Kidney capillary endothelial cell (primary cell): Measurements from ENCODE around the gene ACYP2.
A peak's percentile ranks its signal among the peaks of the same experiment; 100 is the strongest.

ENCODE experiments used
- DNase-seq: peaks from one replicate; pipeline ENCODE4 v3.0.0-alpha.2; 2018; ENCODE audit warnings: low spot score

The ACYP2 gene

DNA sequence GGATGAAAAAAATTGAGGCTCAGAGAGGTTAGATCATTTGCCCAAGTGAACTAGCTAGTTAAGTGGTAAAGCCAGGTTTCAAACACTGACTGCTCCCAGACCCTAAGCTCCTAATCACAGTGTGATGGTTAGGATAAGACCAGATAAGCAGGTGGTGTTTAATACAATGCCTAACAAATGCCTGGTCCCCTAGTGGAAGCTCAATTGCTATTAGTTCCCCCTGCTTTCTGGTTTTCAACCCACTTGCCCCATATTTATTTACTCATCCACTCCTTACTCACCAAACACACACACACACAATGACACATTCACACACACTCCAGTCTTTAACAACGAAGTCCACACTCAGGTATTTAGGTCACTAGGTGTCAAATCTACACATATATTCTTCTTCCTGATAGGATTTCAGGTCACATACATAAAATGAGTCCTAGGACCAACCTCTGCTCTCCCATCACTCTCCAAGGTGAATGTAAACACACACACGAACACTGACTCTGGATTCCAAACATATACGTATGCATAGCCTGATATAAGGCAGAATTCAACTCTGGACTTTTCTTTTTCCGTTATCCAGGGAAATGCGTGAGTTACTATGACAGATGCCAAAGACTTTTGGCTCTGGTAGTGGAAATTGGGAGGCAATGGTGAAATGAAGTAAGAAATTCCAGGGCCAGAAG, 214.2 kb downstream of the ACYP2 start:
- DNase-seq = peak; percentile 7

DNA sequence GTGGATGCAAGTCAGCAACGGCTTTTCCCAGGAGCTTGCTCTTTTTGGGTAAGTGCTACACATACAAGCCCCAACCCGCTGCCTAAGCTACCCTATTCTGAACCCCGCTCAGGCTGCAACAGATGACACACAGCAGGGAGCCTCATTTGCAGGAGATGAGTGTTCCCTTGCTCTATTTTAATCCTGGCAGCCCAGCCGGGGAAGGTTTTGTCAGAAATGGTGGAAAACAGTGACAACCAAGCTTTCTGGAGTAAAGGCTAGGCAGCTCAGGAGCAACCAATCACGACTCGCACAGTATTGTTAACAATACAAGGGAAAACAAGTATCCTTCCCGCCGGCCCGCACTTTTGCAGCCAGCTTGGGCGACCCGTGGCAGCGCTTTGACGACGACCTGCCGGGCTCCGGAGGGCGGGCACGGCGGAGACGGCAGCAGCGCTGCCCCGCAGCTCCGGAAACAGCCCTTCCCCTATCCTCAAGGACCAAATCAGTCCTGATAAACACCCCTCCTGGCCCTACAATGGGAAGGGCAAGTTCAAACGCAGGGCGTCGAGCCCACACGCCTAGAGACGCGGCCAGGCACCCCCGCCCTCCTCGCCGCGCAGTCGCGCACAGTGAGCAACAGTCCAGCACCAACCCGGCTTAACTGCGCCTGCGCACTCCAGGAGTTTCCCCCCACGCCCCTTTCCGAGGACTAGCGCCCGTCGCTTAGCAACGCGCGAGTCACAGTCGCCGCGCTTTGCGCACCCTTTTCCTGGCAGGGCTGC, 214.9 kb downstream of the ACYP2 start:
- DNase-seq = peak; percentile 97

DNA sequence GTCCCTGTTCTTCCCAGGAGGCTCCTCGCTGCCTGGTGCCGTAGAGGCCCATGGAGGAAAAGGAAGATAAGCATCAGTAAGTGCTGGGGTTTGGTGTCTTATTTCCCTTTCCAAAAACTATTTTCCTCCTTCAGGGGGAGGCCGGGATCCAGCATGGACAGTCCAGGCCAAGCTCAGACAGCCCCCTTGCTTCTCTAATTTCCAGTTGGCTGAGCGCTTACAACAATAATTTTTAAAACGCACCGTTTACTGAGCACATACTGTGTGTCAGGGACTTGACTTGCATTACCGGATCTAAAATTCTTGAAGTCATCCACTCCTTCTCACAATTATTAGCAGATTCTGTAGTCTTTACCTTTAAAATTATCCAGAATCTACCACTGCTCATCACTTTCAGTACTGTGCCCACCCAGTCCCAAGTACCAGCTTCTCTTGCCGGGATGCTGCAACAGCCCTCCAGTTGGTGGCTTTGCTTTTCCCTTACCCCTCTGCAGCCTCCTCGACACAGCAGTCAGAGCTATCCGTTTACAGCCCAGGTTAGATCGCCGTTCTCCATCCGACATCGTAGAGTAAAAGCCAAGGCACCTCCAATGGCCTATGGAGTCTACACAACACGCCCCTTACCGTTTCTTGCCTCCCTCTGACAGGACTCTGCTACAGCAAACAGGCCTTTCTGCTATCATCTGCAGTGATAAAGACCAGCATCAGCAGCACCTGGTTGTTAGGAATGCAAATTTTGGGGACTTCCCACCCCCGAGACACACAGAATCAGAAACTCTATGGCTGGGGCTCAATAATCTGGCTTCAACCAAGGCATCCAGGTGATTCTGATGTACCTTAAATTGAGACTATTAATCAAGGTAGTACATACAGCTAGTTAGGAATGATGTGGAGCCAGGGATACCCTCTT, 215.8 kb downstream of the ACYP2 start:
- DNase-seq = no peak

DNA sequence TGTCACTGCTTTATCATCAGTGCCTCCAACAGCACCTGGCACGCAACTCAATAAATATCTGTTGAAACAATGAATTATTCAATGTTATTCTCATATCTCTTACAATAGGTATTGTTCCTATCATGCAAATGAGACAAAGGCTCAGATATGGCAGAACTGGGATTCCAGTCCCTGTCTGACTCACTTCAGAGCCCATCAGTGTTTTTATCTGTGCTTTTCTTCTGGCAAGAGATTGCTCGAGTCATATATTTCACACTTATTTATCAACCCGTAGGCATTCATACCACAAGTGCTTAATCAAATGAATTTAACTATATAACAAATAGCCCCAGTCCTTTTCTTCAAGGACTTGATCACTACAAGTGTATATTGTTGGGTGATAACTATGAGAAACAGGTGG, 217.0 kb downstream of the ACYP2 start:
- no peak for DNase-seq

DNA sequence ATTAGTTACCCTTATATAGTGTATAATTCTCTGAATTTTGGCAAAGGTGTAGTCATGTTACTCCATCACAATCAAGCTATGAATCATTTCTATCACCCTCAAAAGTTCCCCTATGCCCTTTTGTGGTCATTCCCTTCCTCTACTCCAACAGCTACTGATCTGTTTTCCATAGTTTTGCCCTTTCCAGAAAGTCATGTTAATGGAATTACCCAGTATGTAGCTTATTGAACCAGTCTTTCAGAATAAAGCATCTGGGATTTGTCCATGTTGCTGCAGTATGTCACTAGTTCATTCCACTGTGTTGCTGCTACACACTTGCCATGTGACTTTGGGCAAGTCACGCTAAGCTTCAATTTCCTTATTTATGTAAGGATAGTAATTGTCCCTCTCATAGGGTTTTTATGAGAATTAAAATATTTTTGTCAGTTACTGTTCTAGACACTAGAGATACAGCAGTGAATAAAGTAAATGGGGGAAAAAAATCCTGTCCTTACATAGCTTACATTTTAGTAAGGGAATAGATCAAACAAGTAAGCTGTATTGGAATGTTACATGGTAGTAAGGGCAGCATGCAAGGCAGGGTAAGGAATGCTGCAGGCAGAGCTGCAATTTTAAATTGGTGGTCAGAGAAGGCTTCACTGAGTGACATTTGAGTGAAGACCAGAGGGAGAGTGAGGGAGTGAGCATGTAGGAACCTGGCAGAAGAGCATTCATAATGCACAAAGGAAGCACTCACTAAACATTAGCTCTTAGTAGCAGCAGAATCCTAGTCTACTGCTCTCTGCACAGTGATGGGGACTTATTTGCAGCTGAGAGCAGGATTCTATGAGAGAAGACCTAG, 220.9 kb downstream of the ACYP2 start:
- DNase-seq = no peak

DNA sequence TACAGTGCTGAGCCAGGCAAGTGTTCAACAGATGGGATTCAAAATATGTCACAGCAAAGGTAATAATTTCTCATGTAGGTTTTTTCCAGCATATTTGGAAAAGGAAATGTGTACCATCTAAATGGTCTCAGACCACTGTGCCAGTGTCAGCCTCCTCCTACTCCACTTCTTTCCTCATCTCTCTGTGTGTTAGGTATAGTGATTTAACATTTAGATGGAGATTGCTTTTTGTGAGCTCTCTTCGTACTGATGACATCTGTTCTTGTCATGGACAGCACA, 221.5 kb downstream of the ACYP2 start:
- DNase-seq = no peak

DNA sequence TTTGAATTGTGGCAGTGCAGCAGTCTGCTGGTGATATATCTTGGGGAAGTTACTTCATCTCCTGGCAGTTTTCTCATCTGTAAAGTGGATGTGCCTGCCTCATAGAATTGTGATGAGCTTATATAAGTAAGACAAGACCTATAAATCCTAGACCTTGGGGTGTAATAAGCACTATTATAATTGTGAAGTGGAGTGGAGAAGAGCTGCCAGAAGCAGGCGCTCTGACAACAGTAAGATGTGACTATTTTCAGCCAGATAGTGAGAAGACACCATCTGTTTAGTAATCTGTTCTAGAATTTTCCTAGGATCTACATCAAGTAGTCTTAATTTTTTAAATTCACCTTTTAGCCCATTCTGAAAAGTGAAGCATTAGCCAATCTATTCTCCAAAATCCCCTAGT, 226.2 kb downstream of the ACYP2 start:
- DNase-seq = no peak

DNA sequence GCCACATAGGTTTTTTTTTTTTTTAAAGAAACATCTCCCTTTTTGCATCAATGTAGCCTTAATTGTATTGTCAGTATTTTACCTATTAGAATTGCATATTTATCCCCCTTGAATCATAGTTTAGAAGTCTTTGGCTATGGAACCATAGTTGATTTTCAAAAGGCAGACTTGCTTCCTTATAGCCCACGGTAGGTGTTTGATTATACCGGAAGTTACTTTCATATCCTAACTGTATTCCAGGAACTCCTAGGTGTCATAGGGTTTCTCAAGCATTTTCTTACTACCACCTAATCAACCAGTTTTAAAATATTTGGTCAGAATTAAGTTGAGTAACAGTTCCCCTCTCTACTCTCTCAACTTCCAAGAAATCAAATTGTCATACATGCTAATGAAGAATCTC, 227.2 kb downstream of the ACYP2 start:
- DNase-seq = no peak

DNA sequence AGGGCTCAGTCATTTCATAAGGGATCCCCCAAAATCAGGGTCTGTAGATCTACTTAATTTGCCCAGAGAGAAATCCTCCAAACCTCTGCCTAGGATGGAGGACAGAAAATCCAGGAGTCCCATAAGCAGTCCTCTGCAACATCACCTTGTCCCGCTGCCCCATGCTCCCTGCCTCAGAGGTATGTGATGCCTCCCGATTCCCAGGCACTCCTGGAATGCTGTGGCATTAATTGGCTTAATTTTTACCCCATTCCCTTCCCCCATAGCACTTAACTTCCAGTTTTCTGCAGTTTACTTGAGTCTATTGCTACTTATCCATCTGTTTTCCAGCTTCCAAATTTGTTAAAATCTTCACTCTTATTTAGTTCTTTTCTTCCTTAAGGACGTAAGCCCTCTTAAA, 232.2 kb downstream of the ACYP2 start:
- DNase-seq = no peak

DNA sequence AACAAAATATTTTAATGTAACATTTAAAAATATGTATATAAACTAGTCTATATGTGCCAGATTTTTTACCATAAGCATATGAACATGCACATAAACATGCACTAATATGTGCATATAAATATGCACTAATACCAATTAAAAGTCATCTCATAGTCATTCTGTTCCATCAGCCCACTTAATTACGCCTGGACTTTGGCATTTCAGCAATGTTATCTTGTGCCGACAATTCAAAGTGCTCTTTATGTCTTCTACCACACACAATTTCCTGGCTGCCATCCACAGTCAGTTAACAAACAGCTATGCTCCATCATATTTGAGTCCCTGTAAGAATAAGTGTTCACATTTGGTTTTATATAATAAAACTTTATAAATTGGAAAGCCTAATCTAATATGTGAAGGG, 233.2 kb downstream of the ACYP2 start:
- DNase-seq = no peak

DNA sequence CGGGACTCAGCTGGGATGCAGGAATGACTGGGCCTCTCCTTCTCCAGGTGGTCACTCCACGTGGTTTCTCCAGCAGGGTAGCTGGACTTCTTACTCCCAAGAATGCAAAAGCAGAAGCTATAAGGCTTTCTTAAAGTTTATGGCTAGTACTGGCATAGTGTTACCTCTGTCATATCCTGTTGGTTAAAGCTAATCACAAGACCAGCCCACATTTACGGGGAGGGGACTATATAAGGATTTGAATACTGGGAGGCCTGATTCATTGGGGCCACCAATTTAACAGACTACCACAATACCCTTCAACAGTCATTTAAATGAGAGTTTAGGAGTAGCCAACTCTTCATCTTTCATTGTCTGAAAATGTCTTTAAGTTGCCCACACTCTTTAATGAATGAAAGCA, 235.0 kb downstream of the ACYP2 start:
- DNase-seq = no peak

DNA sequence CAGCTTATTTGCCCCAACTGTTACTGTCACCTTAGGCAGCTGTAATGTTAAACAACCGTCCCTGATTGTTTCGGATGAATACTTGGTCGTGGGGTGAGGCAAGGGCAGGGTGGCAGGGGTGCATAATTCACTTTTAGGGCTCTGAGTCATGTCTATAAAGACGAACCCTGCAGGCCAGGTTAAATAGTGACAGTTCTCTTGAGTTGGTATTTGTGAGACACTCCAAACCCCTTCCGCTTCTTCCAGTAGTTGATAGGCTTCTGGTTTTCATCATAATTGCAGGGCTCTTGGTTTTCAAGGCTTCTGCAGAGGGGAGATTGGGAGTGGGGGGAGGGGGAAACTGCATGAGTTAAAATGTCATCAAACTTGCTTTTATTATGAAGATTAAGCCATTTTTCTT, 237.8 kb downstream of the ACYP2 start:
- DNase-seq = no peak
